Heart right ventricle (tissue), 16 donors: ENCODE results near the gene IMPA2. TPM values are rescaled to one million over a fixed set of nuclear protein-coding genes. Genes with fewer than 3 reads are reported as not detected.

ENCODE experiments used
- ATAC-seq, 8 donors: fragments of 200-7000 bp; cut with Tn5 transposase; one replicate each; pipeline ENCODE4 v1.9.1; 2020; ENCODE audit warnings: mild to moderate bottlenecking in 8 of 8, moderate library complexity in 8 of 8, moderate number of reproducible peaks in 1 of 8
- DNase-seq, 2 donors: peaks; one replicate each; pipeline ENCODE4 v3.0.0-alpha.2; 2020
- H3K27ac ChIP-seq, 10 donors: fragments of 200-600 bp; sonication (generic) in 2 of 10; one replicate each; pipeline versions ENCODE4 v1.5.0 to v1.8.0; 2020 to 2022; ENCODE audit warnings: mild to moderate bottlenecking in 3 of 10
- H3K27me3 ChIP-seq, 7 donors: fragments of 200-600 bp; one replicate each; pipeline ENCODE4 v1.8.0; 2021 to 2022; ENCODE audit warnings: mild to moderate bottlenecking in 2 of 7
- H3K36me3 ChIP-seq, 9 donors: fragments of 200-600 bp; sonication (generic) in 1 of 9; one replicate each; pipeline versions ENCODE4 v1.5.0 to v1.8.0; 2020 to 2022; ENCODE audit warnings: mild to moderate bottlenecking in 2 of 9
- H3K4me1 ChIP-seq, 9 donors: fragments of 200-600 bp; sonication (generic) in 1 of 9; one replicate each; pipeline versions ENCODE4 v1.5.0 to v1.8.0; 2020 to 2022; ENCODE audit warnings: mild to moderate bottlenecking in 4 of 9
- H3K4me3 ChIP-seq, 10 donors: fragments of 200-600 bp; sonication (generic) in 2 of 10; one replicate each; pipeline versions ENCODE4 v1.5.0 to v1.8.0; 2020 to 2022; ENCODE audit warnings: mild to moderate bottlenecking in 7 of 10, moderate library complexity in 2 of 10
- H3K9me3 ChIP-seq, 11 donors: fragments of 200-600 bp in 10 of 11; sonication (generic) in 2 of 11; one replicate each; pipeline versions ENCODE4 v1.5.0 to v1.8.0; 2013 to 2022; ENCODE audit warnings: mild to moderate bottlenecking in 2 of 11, control low read depth in 1 of 11, moderate library complexity in 1 of 11
- CTCF ChIP-seq, 9 donors: fragments of 200-600 bp; sonication (generic) in 2 of 9; IDR thresholded peaks; one replicate each; pipeline versions ENCODE4 v1.5.0 to v1.8.0; 2021 to 2022; ENCODE audit warnings: antibody characterized with exemption in 9 of 9, mild to moderate bottlenecking in 5 of 9, moderate library complexity in 1 of 9
- WGBS, 2 donors: extraction: QIAGEN DNeasy Blood & Tissue Kit; methylation state at CpG; one replicate each; pipeline ENCODE4 v1.1.7; 2013; ENCODE audit warnings: inconsistent platforms in 1 of 2; 5-methylcytosine and 5-hydroxymethylcytosine counted together
- intact Hi-C, 10 donors: fragments of 100-400 bp; cut with DNase I; formaldehyde crosslinking; loops; one replicate each; pipeline versions ENCODE4 v1.11.1 to v1.14.2; 2022
- polyA plus RNA-seq, 2 donors: library from polyadenylated mRNA; stranded (reverse); fragments of 200-250 nt; gene quantifications; one replicate each; pipeline ENCODE4 v1.2.3, GENCODE V29; 2013
- total RNA-seq, 10 donors: library from RNA; stranded (reverse); fragmentation: NEBNext Ultra II Directional in 3 of 10; extraction: Animal tissue kit (Norgen Biotek cat#: 25700) in 3 of 10; gene quantifications; one replicate each; pipeline versions ENCODE4 v1.2.1 to v1.2.4, GENCODE V29; 2021 to 2023
- donor health status: Arrhythmogenic right ventricular cardiomyopathy.
- donor health status: ischemic (EF 13 %, LVEDD 7.1; RV severe dilation, severe dysfunction).
- donor health status: healthy with polysubstance abuse.
- donor health status: DM: no; HTN: yes; CAD: no.
- donor health status: DM: no; HTN: no; CAD: no.
- donor health status: ischemic (EF 25% LVEDD 6.9; RV normal size, moderate dysfunction).
- donor health status: ischemic (EF 25% LVEDD 5.7; RV mildly dilated, moderate dysfunction).
- donor health status: healthy.
- donor health status: DM: yes; HTN: yes; CAD: no.
- donor health status: Ischemic cardiomyopathy.
- donor health status: ischemic (EF 35%, LVEDD 5.7; RV mildly dilated, moderate dysfunction).
- donor health status: nonischemic (EF 11% LVEDD 7.7; RV severe dilation, severe dysfunction).
- donor health status: DM: yes; HTN: yes; CAD: no.
- donor health status: PGD.
- donor health status: ischemic (EF 29% LVEDD 5.4; RV normal size, mild dysfunction).
- donor health status: nonischemic (EF 23%, LVEDD 6.1; RV moderate dilation, normal function).

Gene IMPA2
- total and polyA plus RNA-seq, 12 donors: 17.6 to 79.6 (median 32.2) TPM

DNA sequence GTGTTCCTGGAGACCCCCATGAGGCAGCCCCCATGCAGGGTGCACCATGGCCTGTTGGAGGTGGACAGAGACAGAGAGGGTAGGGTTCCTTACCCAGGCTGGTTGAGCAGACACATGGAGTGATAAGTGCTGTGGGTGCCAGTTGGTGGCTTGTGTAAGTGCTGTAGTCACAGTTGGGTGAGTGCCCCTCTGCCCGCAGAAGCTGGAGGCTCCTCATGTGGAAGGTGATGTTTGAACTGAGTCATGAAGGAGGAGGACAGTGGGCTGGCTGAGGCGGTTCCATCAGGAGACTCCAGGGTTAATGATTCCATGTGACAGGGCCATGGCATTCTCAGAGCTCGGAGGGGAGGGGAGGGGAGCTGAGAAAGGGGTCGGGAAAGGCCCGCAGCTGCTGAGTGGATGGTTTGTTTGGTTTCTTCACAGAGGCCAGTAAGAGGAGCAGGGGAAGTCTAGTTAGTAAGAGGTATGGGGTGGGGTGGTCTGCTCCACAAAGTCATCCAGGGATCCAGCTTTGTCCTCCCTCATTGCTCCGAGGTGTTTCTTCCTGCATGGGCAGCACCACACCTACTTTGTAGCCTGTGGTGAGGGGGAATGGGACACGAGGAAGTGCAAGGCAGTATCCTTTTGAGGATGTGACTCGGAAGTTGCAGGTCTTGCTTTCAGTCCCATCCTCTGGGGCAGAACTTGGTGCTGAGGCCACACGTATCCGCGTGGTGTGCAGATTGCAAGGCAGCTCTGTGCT is 13.6 kb downstream of the IMPA2 start:
- H3K4me1 ChIP-seq: peaks cover 6 to 59% (median 28%) of the 10 kb centered on the region in 9 donors
- peak overlapping the region in 8 of 10 donors; percentile 20 to 77 (median 48) for H3K27ac ChIP-seq
- no peaks in the 10 kb centered on the region for H3K27me3 ChIP-seq
- DNase-seq (no peak), ATAC-seq (peak in 4 of 8 donors; percentile 1 to 7 (median 1))
- no peak for TF ChIP-seq CTCF (IDR thresholded peaks at IDR 0.05)
- 50 to 51% methylated on average over 11 of the region's 11 CpGs for WGBS, 2 donors
- intact Hi-C loops: loop anchor here (1.0 to 10.0 kb wide), 8 partner anchors 42 to 338 kb away; no protein-coding TSS in a partner anchor
- no peak overlapping the region for H3K4me3 ChIP-seq
- H3K9me3 ChIP-seq: no peaks in the 10 kb centered on the region
- peaks cover 0 to 9% (median 0%) of the 10 kb centered on the region in 9 donors for H3K36me3 ChIP-seq

- peak; percentile 79 to 93 (median 88) for ATAC-seq
- Histone ChIP-seq H3K36me3 (peaks cover 0 to 15% (median 0%) of the 10 kb centered on the region in 9 donors), H3K27me3 (no peaks in the 10 kb centered on the region), H3K4me1 (peaks cover 6 to 56% (median 28%) of the 10 kb centered on the region in 9 donors), H3K9me3 (no peaks in the 10 kb centered on the region), H3K27ac (peak overlapping the region in 9 of 10 donors; percentile 20 to 77 (median 65)), H3K4me3 (peak overlapping the region in 2 of 10 donors; percentile 5 to 7)
- intact Hi-C loops: loop anchor here (1.0 to 10.0 kb wide), 8 partner anchors 42 to 338 kb away; no protein-coding TSS in a partner anchor
- WGBS, 2 donors: 10 to 11% methylated on average over 9 of the region's 9 CpGs
- peak; percentile 76 to 80 for DNase-seq
- TF ChIP-seq CTCF (IDR thresholded peaks at IDR 0.05): peak; percentile 67 to 90 (median 85)
Measured at GRCh38 chr18:11995445-11996189, 14.3 kb downstream of the IMPA2 start.

- intact Hi-C loops: loop anchor here in 8 of 10 donors (5.0 to 10.0 kb wide), 6 partner anchors 41 to 339 kb away; no protein-coding TSS in a partner anchor
Measured at GRCh38 chr18:11996190-11996754, 15.0 kb downstream of the IMPA2 start.

More at GRCh38 chr18:11996190-11996754, 15.0 kb downstream of the IMPA2 start:
- ATAC-seq (no peak), DNase-seq (no peak)
- Histone ChIP-seq H3K4me3 (no peak overlapping the region), H3K4me1 (peaks cover 6 to 56% (median 28%) of the 10 kb centered on the region in 9 donors), H3K27ac (peak overlapping the region in 8 of 10 donors; percentile 26 to 77 (median 66)), H3K36me3 (peaks cover 0 to 21% (median 0%) of the 10 kb centered on the region in 9 donors), H3K9me3 (no peaks in the 10 kb centered on the region), H3K27me3 (no peaks in the 10 kb centered on the region)
- no peak for TF ChIP-seq CTCF (IDR thresholded peaks at IDR 0.05)
- WGBS, 2 donors: 76 to 80% methylated on average over 9 of the region's 9 CpGs
